ENCODE measurements around the gene ADAMTS7.

DNA sequence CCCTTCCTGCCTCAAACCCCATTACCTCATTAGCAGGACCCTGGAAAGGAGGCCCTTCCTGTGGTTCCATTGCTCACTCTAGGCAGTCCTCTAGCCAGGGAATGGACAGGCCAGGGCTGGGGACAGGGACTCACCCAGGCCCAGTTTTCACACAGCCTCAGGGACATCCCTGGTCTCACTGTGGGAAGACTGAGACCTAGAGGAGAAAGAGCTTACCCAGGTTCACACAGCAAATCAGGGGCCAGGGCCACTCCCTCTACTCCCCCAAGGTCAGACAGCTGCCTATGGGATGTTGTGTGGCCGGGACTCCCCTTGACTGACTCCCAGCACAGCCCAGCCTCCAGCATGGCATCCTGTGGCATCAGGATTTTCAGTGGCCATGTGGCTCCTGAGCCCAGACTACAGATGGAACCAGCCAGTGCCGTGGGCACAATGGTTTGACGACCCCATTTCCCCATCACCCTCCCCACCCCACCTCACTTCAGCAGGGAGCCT, 49.3 kb downstream of the ADAMTS7 start:
- TF ChIP-seq, protein P1, sequence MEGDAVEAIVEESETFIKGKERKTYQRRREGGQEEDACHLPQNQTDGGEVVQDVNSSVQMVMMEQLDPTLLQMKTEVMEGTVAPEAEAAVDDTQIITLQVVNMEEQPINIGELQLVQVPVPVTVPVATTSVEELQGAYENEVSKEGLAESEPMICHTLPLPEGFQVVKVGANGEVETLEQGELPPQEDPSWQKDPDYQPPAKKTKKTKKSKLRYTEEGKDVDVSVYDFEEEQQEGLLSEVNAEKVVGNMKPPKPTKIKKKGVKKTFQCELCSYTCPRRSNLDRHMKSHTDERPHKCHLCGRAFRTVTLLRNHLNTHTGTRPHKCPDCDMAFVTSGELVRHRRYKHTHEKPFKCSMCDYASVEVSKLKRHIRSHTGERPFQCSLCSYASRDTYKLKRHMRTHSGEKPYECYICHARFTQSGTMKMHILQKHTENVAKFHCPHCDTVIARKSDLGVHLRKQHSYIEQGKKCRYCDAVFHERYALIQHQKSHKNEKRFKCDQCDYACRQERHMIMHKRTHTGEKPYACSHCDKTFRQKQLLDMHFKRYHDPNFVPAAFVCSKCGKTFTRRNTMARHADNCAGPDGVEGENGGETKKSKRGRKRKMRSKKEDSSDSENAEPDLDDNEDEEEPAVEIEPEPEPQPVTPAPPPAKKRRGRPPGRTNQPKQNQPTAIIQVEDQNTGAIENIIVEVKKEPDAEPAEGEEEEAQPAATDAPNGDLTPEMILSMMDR (conservative IDR thresholded peaks at IDR 0.05; ENCODE audit: low read depth, low read length), result no peak
- TF ChIP-seq POLR2A (IDR thresholded peaks at IDR 0.05; ENCODE audit: low read depth, low read length), result no peak
- TF ChIP-seq RAD21 (IDR thresholded peaks at IDR 0.05; ENCODE audit: low read length), result no peak
- TF ChIP-seq RFX5 (IDR thresholded peaks at IDR 0.05; ENCODE audit: low read depth, low read length), result no peak
- TF ChIP-seq SMC3 (IDR thresholded peaks at IDR 0.05; ENCODE audit: low read depth, low read length), result no peak
- no peak for TF ChIP-seq CEBPB (IDR thresholded peaks at IDR 0.05; ENCODE audit: low read depth, low read length)
- TF ChIP-seq, protein P2, sequence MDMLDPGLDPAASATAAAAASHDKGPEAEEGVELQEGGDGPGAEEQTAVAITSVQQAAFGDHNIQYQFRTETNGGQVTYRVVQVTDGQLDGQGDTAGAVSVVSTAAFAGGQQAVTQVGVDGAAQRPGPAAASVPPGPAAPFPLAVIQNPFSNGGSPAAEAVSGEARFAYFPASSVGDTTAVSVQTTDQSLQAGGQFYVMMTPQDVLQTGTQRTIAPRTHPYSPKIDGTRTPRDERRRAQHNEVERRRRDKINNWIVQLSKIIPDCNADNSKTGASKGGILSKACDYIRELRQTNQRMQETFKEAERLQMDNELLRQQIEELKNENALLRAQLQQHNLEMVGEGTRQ (IDR thresholded peaks at IDR 0.05; ENCODE audit: low read depth, low read length), result no peak
- TF ChIP-seq, protein P3, sequence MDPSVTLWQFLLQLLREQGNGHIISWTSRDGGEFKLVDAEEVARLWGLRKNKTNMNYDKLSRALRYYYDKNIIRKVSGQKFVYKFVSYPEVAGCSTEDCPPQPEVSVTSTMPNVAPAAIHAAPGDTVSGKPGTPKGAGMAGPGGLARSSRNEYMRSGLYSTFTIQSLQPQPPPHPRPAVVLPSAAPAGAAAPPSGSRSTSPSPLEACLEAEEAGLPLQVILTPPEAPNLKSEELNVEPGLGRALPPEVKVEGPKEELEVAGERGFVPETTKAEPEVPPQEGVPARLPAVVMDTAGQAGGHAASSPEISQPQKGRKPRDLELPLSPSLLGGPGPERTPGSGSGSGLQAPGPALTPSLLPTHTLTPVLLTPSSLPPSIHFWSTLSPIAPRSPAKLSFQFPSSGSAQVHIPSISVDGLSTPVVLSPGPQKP (IDR thresholded peaks at IDR 0.05; ENCODE audit: borderline replicate concordance, low read depth, low read length), result no peak

Measured in IMR-90 (cell line).